ENCODE measurements around the gene REX1BD.
A peak's percentile ranks its signal among the peaks of the same experiment; 100 is the strongest.
"Not testable (repeated sequence)": the region's sequence is repeated elsewhere in the genome, so short reads cannot be mapped to it uniquely, and the experiment has no call there.

REX1BD gene

DNA sequence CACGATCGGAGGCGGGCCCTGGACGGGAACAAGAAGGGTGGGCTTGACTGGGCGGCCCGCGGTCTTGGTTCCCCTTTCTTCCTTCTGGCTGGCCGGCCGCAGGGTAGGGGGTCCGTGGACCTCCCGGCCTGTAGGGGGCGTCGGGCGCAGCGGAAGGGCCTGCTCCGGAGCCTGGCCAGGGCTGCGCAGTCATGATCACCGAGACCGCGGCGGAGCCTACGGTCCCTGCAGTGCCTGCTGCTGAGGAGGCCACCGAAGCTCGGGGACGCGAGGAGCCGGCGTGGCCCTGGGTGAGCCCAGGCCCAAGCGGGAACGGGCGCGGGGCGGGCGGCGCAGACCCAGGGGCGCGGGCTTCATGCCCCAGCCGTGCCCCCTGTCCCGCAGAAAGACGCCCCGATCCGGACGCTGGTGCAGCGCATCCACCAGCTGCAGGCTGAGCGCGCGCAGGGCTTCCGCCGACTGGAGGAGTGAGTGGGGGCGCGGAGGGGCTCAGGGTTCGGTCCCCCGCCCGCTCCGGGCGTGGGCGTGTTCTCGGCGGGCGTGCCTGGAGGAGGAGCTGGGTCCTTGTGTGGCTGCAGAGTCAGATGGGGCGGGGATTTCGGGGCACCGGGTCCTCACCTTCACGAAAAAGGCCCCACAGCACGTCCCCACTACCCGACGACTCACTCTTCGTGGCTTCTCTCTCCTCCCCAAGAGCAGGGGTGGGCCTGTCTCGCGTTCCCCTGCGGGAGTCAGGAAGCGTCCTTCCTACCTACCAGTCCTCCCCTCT, at the start of gene REX1BD:
REX1BD (plus strand) TSS at position 188 of the 769 bp plus-strand sequence; CDS start at position 192, 4 bp downstream.
- DNase-seq, result peak; percentile 48

- no peak for DNase-seq
Observed at GRCh38 chr19:18539372-18539771, 49.2 kb upstream of the REX1BD start.

- not testable (repeated sequence) for DNase-seq
Observed at GRCh38 chr19:18540200-18540599, 48.4 kb upstream of the REX1BD start.

GRCh38 chr19:18541258-18541991, 47.2 kb upstream of the REX1BD start:
- DNase-seq, result no peak

DNA sequence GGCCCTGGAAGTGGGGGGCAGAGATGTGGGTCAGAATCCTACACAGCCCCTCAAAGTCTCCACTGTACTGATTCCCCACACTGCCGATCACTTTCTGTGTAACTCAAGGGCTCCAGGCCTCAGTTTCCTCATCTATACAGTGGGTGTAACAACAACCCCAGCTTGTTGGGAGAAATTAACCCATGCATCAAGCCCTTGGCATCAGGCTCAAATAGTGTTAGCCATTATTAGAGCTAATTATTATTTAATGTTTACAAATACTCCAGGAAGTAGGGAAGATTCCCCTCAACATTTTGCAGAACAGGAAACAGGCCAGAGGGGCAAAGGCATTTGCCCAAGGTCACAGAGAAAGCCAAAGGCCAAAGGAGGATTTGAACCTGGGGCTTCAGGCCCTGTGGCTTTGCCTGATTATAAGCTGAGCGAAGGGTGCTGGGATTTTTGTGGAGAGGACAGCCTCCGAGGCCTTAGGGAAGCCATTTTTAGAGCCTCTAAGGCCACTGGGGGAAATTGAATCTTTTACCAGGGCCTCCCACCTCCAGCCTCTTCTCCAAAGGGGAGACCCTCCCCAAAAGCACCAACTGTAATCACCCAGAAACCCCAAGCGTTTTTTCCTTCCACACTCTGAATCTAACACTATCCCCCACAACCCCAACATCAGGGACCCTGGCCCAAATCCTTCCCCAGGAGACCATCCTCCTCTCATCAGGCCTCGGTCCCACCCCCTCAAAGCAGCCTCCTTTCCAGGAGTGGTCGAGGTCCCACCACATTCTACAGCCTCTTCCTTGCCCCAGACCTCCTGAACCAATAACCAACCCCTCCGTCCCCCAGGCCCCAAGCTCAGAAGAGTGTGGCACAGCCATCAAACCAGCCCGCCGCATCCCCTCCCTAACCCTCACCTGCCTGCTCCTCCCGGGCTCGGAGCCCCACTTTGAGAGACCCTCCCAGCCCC, 46.3 kb upstream of the REX1BD start:
- no peak for DNase-seq

- peak; percentile 40 for DNase-seq
Observed at GRCh38 chr19:18542941-18543813, 45.4 kb upstream of the REX1BD start, which contains the start of gene FKBP8. Gene FKBP8, minus strand, starts transcription at chr19:18543573. Its CDS starts 1,603 bp downstream, at chr19:18541970.

- no peak for DNase-seq
Observed at GRCh38 chr19:18543814-18544475, 44.7 kb upstream of the REX1BD start.

- no peak for DNase-seq
Observed at GRCh38 chr19:18551631-18552030, 37.0 kb upstream of the REX1BD start.

- DNase-seq, result peak; percentile 95
Observed at GRCh38 chr19:18557411-18558201, 31.0 kb upstream of the REX1BD start, which contains the start of gene KXD1. Gene KXD1, plus strand, starts transcription at chr19:18557870. Its CDS starts 4,187 bp downstream, at chr19:18562057.

GRCh38 chr19:18558202-18558555, 30.4 kb upstream of the REX1BD start:
- no peak for DNase-seq

DNA sequence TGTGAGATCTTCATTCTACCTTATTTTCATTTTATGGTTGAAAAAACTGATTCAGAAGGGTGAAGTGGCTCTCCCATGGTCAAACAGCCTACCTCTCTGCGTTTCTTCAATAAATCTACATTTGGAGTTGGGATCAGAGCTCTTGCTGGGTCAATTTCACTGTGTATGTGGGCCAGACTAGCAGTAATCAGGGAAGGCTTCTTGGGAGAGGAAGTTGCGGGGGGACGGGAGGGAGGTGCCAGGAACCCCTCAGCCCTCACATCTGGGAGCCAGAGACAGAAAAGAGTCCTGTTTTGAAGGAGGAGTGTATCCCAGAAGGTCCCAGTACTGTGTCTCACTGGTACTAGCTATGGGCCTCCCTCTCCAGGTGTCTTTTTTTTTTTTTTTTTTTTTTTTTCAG, 30.0 kb upstream of the REX1BD start:
- DNase-seq, result no peak

DNA sequence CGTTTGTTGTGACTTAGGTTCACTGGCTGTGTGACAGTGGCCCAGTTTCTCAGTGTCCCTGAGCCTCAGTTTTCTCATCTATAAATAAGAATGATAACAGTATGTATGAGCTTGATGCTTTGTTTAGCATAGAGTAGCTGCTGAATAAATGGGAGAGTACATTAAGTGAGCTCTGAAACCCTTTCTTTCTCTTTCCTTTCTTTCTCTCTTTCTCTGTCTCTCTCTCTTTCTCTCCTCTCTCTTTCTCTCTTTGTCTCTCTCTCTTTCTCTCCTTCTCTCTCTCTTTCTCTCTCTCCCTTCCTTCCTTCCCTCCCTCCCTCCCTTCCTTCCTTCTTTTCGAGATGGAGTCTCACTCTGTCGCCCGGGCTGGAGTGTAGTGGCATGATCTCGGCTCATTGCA, 28.9 kb upstream of the REX1BD start:
- DNase-seq, result no peak

- no peak for DNase-seq
Observed at GRCh38 chr19:18562086-18562485, 26.5 kb upstream of the REX1BD start.

DNA sequence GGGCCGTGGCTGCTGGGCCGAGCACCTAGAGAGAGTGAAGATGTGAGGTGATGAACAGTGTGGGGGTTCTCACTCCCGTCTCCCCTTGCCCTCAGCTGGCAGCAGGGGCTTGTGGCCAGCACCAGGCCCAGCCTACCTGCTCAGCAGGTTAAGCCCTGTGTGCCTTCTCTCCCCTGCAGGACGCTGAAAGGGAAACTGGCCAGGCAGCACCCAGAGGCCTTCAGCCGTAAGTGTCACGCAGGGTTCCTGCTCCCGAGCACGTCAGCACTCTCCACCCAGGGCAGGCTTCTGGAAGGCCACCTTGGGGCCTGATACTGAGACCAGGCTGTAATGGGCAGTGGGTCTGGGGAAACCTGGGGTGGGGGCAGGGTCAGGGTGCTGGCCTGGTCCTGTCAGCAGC, 21.6 kb upstream of the REX1BD start:
- no peak for DNase-seq

DNA sequence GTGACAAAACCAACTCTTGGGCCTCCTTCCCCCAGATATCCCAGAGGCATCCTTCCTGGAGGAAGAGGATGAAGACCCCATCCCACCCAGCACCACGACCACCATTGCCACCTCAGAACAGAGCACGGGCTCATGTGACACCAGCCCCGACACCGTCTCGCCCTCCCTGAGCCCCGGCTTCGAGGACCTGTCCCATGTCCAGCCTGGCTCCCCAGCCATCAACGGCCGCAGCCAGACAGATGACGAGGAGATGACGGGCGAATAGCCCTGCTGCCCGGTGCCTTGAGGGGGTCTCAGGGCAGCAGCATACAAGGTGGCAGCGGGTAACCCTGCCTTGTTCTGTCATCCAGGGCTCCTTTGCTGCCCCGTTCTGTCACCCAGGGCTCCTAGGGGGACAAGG, 20.2 kb upstream of the REX1BD start:
- DNase-seq, result no peak

GRCh38 chr19:18571564-18572344, 16.8 kb upstream of the REX1BD start, which contains the start of gene UBA52:
Gene UBA52, plus strand, starts transcription at chr19:18571857. Its CDS starts 1,444 bp downstream, at chr19:18573301.
- DNase-seq, result peak; percentile 93

GRCh38 chr19:18574691-18575291, 13.8 kb upstream of the REX1BD start:
- DNase-seq, result no peak

DNA sequence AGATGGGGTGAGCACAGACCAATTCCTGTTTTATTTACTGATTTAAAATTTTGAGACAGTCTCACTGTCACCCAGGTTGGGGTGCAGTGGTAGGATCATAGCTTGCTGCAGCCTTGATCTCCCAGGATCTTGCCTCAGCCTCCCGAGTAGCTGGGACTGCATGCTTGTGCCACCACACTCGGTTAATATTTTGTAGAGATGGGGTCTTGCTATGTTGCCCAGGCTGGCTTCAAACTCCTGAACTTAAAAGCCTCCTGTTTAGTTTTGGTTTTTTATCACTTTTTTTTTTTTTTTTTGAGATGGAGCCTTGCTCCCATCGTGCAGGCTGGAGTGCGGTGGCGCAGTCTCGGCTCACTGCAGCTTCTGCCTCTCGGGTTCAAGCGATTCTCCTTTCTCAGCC, 12.2 kb upstream of the REX1BD start:
- no peak for DNase-seq

DNA sequence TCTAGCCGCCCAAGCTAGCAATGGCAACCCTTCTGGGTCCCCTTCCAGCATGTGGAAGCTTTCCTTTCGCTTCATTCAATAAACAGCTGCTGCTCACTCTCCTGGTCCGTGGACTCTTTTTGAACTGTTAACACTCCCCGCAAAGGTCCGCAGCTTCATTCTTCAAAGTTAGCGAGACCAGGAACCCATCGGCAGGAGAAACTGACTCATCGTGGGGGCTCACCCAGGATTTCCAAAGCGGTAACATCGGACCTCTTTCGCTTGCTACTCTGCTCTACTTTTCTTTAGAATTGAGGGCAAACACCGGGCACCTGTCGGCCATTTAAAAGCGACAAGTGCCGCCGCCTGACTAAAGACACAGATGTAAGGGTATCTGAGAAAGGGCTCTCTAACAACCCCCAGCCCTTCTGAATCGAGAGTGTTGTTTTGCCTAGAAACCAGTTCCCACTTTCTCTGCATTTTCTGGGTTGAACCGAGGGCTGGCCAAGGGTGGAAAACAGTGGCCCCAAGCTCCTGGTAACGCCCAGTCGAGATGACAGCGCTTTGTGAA, 11.2 kb upstream of the REX1BD start:
- DNase-seq, result no peak

Data from DMS 273 treated with DMSO at 0.1 percent for 48 hours (cell line).